Amniotic epithelial cell (primary cell): ENCODE measurements around the gene C11orf71.

Experiments
- DNase-seq: peaks from one replicate; pipeline ENCODE4 v3.0.0-alpha.2; 2010; ENCODE audit warnings: low read depth

Gene C11orf71

DNA sequence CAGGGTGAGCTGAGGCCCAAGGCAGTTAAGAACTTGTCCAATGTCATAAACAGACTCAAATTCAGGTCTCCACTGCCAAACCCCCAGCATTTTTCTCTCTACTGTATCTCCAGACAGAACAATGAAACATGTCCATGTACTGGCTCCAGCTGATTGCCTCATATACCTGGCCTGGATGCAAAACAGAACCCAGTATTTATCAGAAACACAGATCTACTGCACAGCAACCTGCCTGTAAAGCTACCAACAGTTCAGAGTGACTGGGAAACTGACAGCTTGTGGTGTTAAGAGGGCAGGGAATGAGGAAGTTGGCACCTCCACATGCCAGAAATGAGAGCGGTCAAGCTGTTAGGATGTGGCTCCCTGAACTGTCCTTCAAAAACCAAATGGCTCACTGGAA lies 41.6 kb downstream of the C11orf71 start:
- DNase-seq = peak; percentile 57

DNA sequence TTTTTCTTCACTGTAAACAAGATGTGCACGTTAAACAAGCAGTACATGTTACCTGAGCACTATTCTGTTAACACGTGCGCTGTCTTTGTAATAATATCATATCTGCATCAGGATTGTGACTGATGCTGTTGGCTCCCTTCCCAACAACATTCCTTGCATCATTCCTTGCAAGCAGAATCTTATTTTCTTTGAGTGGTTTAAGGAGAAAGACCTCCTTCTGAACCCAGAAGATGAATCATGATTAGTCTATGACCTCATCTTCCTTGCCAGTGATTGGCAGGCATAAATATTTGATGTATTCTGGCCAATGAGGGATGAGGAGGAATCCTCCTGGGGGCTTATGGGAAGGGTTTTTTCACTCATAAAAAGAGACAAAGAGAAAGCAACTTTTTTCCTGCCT lies 46.2 kb downstream of the C11orf71 start:
- DNase-seq = peak; percentile 96

DNA sequence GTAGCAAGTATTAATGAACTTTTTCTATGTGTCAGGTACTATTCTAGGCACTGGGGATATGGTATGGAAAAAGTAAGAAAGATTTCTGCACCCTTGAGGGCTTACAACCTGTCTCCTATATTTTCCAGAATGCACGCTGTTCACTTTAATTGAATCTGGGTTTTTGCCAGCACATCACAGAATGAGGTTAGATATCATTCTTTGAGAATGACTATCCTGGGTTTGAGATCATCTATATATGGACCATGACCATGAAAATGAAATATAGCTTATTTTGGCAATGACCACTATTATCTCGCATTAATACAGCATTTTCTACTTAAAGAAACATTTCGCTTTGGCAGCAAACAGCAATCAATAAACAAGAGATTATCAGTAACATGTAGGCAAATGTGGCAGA lies 46.9 kb downstream of the C11orf71 start:
- DNase-seq = no peak

DNA sequence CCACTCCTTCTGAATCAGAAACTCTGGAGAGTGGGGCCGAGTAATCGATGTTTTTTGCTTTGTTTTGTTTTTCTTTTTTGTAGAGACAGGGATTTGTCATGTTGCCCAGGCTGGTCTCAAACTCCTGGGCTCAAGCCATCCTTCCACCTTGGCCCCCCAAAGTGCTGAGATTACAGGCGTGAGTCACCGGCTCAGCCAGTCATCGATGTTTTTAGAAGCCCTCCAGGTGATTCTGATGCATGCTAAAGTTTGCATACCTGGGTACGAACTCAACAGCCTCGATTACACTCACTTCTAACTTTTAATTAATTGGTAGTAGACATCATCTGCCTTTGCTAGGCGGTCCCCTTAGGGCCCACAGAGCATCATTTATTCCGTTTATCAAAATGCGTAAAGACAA lies 50.3 kb downstream of the C11orf71 start:
- DNase-seq = no peak
